ENCODE results near the gene SPATA6L. TPM values are rescaled to one million over a fixed set of nuclear protein-coding genes. Genes with fewer than 3 reads are reported as not detected.

Gene SPATA6L
- total RNA-seq, 1 donor from 2014 or later, result 2.6 TPM

DNA sequence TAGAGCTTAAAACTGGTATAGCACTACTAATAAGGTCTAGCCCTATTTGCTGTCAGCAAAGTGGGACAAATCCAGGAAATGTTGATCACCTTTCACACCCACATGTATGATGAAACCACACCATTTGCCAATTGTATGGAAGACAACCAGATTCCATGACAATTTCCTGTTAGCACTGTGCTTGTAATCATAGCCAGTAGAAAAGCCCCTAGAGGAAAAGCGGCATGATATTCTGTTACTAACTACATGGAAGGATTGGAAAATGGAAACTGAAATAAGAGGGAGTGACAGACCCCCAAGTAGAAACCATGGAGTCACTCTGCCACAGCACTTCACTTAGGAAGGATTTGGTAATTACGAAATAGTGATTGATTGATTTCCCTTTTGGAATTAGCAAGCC is 923 bp downstream of the SPATA6L start:
- peak overlapping the region; percentile 53 for H3K4me3 ChIP-seq (ENCODE audit: low read depth, low read length)
- FAIRE-seq, result no peak

DNA sequence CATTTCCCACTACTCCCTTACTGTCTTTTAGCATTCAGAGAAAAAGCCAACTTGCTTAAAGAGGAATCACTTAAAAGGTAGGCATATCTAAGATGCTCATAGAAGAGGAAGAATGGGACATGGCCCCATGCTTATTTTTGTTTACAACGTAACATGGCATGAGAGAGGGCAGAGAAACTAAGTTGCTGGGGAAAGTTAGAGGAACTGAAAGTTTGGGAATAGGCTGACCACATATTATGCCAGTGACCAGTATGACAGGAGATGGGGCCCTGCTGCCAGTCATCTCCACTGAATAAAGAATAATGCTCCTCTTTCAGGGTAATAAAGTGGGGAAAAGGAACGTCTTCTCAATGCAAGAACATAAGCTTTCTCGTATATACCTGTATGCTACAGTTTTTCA is 2.3 kb downstream of the SPATA6L start:
- Histone ChIP-seq H3K4me3 (ENCODE audit: low read depth, low read length) (peak overlapping the region; percentile 4), H3K27me3 (ENCODE audit: control insufficient read depth, insufficient read depth, low read length) (no peaks in the 10 kb centered on the region), H3K36me3 (ENCODE audit: control insufficient read depth, insufficient read depth, low read length) (no peaks in the 10 kb centered on the region)
- no peak for FAIRE-seq
- TF ChIP-seq, protein P1, sequence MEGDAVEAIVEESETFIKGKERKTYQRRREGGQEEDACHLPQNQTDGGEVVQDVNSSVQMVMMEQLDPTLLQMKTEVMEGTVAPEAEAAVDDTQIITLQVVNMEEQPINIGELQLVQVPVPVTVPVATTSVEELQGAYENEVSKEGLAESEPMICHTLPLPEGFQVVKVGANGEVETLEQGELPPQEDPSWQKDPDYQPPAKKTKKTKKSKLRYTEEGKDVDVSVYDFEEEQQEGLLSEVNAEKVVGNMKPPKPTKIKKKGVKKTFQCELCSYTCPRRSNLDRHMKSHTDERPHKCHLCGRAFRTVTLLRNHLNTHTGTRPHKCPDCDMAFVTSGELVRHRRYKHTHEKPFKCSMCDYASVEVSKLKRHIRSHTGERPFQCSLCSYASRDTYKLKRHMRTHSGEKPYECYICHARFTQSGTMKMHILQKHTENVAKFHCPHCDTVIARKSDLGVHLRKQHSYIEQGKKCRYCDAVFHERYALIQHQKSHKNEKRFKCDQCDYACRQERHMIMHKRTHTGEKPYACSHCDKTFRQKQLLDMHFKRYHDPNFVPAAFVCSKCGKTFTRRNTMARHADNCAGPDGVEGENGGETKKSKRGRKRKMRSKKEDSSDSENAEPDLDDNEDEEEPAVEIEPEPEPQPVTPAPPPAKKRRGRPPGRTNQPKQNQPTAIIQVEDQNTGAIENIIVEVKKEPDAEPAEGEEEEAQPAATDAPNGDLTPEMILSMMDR (IDR thresholded peaks at IDR 0.05; ENCODE audit: insufficient read depth, low read length, severe bottlenecking), result no peak
- DNase-seq (ENCODE audit: low read depth), result no peak

More for the DNA sequence above, 923 bp downstream of the SPATA6L start:
- TF ChIP-seq, protein P1 (IDR thresholded peaks at IDR 0.05; ENCODE audit: insufficient read depth, low read length, severe bottlenecking), result no peak
- H3K27me3 ChIP-seq (ENCODE audit: control insufficient read depth, insufficient read depth, low read length), result no peaks in the 10 kb centered on the region
- peak; percentile 91 for DNase-seq (ENCODE audit: low read depth)
- no peaks in the 10 kb centered on the region for H3K36me3 ChIP-seq (ENCODE audit: control insufficient read depth, insufficient read depth, low read length)

DNA sequence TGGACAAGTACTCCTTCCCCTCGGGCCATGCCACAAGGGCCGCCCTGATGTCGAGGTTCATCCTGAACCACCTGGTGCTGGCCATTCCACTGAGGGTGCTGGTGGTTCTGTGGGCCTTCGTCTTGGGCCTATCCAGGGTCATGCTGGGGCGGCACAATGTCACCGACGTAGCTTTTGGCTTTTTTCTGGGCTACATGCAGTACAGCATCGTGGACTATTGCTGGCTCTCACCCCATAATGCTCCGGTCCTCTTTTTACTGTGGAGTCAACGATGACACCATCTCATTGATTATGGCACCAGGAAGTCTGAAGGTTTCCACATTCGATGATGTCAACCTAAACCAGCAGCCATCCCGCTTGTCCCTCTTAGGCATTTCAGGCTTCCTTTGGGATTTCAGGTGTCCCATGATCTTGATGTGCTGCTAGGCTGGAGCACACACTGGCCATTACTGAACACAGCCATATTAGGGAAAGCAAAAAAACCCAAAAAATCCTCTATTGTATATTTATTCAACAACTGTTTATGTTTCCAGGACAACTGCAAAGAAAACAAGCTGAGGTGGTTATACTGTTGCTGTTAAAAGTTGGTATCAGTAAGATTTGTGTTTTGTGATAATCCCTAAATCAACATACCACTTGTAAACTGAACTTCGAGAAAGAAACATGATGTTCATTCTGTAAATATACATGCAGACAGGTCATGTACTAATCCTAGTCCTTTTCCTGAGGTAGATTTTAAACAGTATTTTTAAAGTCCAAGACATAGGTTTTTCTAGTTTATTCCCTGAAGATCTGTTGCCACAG is 3.1 kb downstream of the SPATA6L start:
- H3K4me3 ChIP-seq (ENCODE audit: low read depth, low read length), result peak overlapping the region; percentile 84
- TF ChIP-seq, protein P1 (IDR thresholded peaks at IDR 0.05; ENCODE audit: insufficient read depth, low read length, severe bottlenecking), result no peak
- no peaks in the 10 kb centered on the region for H3K36me3 ChIP-seq (ENCODE audit: control insufficient read depth, insufficient read depth, low read length)
- FAIRE-seq, result no peak
- H3K27me3 ChIP-seq (ENCODE audit: control insufficient read depth, insufficient read depth, low read length), result no peaks in the 10 kb centered on the region
- DNase-seq (ENCODE audit: low read depth), result peak; percentile 35

- TF ChIP-seq, protein P1 (IDR thresholded peaks at IDR 0.05; ENCODE audit: insufficient read depth, low read length, severe bottlenecking), result peak; percentile 55
- no peaks in the 10 kb centered on the region for H3K36me3 ChIP-seq (ENCODE audit: control insufficient read depth, insufficient read depth, low read length)
- DNase-seq (ENCODE audit: low read depth) (peak; percentile 87), FAIRE-seq (no peak)
- H3K4me3 ChIP-seq (ENCODE audit: low read depth, low read length), result peak within 1 kb of the TSS; percentile 84
- no peaks in the 10 kb centered on the region for H3K27me3 ChIP-seq (ENCODE audit: control insufficient read depth, insufficient read depth, low read length)
Measured at GRCh38 chr9:4662108-4662988, 3.9 kb downstream of the SPATA6L start, which contains the start of gene PLPP6. PLPP6 (plus strand) TSS chr9:4662294; CDS start chr9:4662376, 82 bp downstream.

DNA sequence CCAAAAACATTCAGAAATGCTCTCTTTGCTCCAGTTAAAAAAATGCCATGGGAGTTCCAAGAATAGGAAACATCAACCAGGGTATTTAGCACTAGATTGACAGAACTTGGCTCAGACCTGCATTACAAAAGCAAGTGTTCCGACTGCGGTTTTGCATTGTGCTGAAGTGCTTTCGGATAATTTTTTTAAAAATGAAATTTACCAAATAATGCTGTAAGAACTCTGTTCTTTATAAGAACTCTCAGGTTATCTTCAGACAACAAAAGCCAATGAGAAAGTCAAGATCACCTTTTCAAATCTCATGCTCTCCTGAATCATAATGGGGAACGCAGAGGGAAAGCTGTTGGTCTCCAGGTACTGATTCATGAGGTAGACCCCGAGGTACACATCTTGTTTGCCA is 4.7 kb downstream of the SPATA6L start:
- DNase-seq (ENCODE audit: low read depth) (no peak), FAIRE-seq (no peak)
- Histone ChIP-seq H3K36me3 (ENCODE audit: control insufficient read depth, insufficient read depth, low read length) (no peaks in the 10 kb centered on the region), H3K4me3 (ENCODE audit: low read depth, low read length) (no peak overlapping the region), H3K27me3 (ENCODE audit: control insufficient read depth, insufficient read depth, low read length) (no peaks in the 10 kb centered on the region)
- TF ChIP-seq, protein P1 (IDR thresholded peaks at IDR 0.05; ENCODE audit: insufficient read depth, low read length, severe bottlenecking), result no peak

All from bronchial epithelial cell (primary cell).